ENCODE data around the gene PGM2. TPM values are rescaled to one million over a fixed set of nuclear protein-coding genes. Genes with fewer than 3 reads are reported as not detected.
"Not testable (repeated sequence)": the region's sequence is repeated elsewhere in the genome, so short reads cannot be mapped to it uniquely, and the experiment has no call there.

PGM2 gene
- total and polyA plus RNA-seq, 4 experiments from 2014 or later, result 16.9 to 20.5 (median 19.2) TPM

DNA sequence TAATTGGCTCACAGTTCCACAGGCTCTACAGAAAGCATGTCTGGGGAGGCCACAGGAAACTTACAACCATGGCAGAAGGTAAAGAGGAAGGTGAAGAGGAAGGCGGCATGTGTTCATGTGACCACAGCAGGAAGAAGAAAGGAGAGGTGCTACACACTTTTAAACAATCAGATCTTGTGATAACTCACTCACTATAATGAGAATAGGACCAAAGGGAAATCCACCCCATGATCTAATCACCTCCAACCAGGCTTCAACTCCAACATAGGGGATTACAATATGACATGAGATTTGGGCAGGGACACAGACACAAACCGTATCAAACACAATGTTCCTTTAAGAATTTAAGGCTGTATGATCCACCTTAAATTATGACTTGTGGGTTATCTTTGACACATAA lies 10.5 kb upstream of the PGM2 start:
- H3K4me3 ChIP-seq (ENCODE audit: low read length in 2 of 2), result no peak overlapping the region
- peak; percentile 42 to 56 (median 49) for DNase-seq
- H3K27ac ChIP-seq (ENCODE audit: low read depth, low read length), result no peak overlapping the region
- no peaks in the 10 kb centered on the region for H3K36me3 Mint-ChIP-seq
- CTCF ChIA-PET (ENCODE audit: partially characterized antibody), result no interaction called here
- peaks cover 25% of the 10 kb centered on the region for H3K4me1 ChIP-seq (ENCODE audit: insufficient read depth, low read length)
- peaks cover 13 to 31% (median 21%) of the 10 kb centered on the region in 4 donors for H3K4me1 Mint-ChIP-seq
- peaks cover 0 to 1% of the 10 kb centered on the region in 2 donors for H3K27me3 Mint-ChIP-seq
- H3K9me3 Mint-ChIP-seq, result no peaks in the 10 kb centered on the region
- peak overlapping the region; percentile 75 to 92 (median 86) for H3K27ac Mint-ChIP-seq
- H3K4me3 Mint-ChIP-seq, result peak overlapping the region; percentile 29 to 88 (median 72)
- H3K9me3 ChIP-seq (ENCODE audit: control insufficient read depth in 1 of 2, low read length in 2 of 2), result no peaks in the 10 kb centered on the region
- POLR2A ChIA-PET (ENCODE audit: partially characterized antibody), result no interaction called here
- intact Hi-C loops (cut with micrococcal nuclease), result no loop called here
- no peaks in the 10 kb centered on the region for H3K27me3 ChIP-seq (ENCODE audit: insufficient read depth, low read length)
- no peaks in the 10 kb centered on the region for H3K36me3 ChIP-seq (ENCODE audit: insufficient read depth, low read length)

- H3K27ac ChIP-seq (ENCODE audit: low read depth, low read length), result no peak overlapping the region
- no peak overlapping the region for H3K4me3 ChIP-seq (ENCODE audit: low read length in 2 of 2)
- H3K4me1 Mint-ChIP-seq, result peaks cover 14 to 31% (median 24%) of the 10 kb centered on the region in 4 donors
- peak overlapping the region in 4 of 7 donors; percentile 63 to 90 (median 79) for H3K27ac Mint-ChIP-seq
- POLR2A ChIA-PET (ENCODE audit: partially characterized antibody), result interaction anchor here (0.9 kb wide), 1 partner anchor 10 kb away, joined by 3 read pairs; the partner anchor contains the start of gene PGM2
- CTCF ChIA-PET (ENCODE audit: partially characterized antibody), result no interaction called here
- no peak for DNase-seq
- H3K4me3 Mint-ChIP-seq, result peak overlapping the region in 4 of 8 donors; percentile 51 to 88 (median 79)
- peaks cover 25% of the 10 kb centered on the region for H3K4me1 ChIP-seq (ENCODE audit: insufficient read depth, low read length)
- intact Hi-C loops (cut with micrococcal nuclease), result no loop called here
- no peaks in the 10 kb centered on the region for H3K9me3 Mint-ChIP-seq
- H3K27me3 Mint-ChIP-seq, result peaks cover 0 to 1% of the 10 kb centered on the region in 2 donors
- H3K27me3 ChIP-seq (ENCODE audit: insufficient read depth, low read length), result no peaks in the 10 kb centered on the region
- H3K9me3 ChIP-seq (ENCODE audit: control insufficient read depth in 1 of 2, low read length in 2 of 2), result no peaks in the 10 kb centered on the region
- H3K36me3 ChIP-seq (ENCODE audit: insufficient read depth, low read length), result no peaks in the 10 kb centered on the region
- no peaks in the 10 kb centered on the region for H3K36me3 Mint-ChIP-seq
These were observed 9.8 kb upstream of the PGM2 start for GRCh38 chr4:37816719-37817118.

DNA sequence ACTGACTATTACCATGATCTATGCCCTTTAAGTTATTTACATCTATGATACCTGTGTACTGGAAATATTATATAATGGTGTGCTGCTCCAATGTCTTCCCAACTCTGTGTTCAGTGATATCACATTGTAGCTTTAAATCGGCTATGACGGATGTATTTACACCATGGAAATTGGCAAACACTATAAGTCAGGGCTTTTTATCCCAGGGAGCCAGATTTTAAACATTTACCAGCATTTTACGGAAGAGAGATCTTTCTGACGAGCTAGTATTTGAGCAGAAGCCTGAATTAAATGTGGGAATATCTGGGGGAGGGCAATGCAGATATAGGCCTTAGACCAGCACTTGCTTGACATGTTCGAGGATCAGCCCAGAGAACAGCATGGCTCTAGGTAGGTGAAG lies 7.7 kb upstream of the PGM2 start:
- Histone ChIP-seq H3K27me3 (ENCODE audit: insufficient read depth, low read length) (no peaks in the 10 kb centered on the region), H3K36me3 (ENCODE audit: insufficient read depth, low read length) (no peaks in the 10 kb centered on the region), H3K4me1 (ENCODE audit: insufficient read depth, low read length) (peaks cover 25% of the 10 kb centered on the region), H3K9me3 (ENCODE audit: control insufficient read depth in 1 of 2, low read length in 2 of 2) (no peaks in the 10 kb centered on the region), H3K27ac (ENCODE audit: low read depth, low read length) (no peak overlapping the region), H3K4me3 (ENCODE audit: low read length in 2 of 2) (no peak overlapping the region)
- no peak for DNase-seq
- Mint-ChIP-seq H3K9me3 (no peaks in the 10 kb centered on the region), H3K4me3 (no peak overlapping the region), H3K36me3 (no peaks in the 10 kb centered on the region), H3K27me3 (peaks cover 0 to 1% of the 10 kb centered on the region in 2 donors), H3K4me1 (peaks cover 18 to 38% (median 28%) of the 10 kb centered on the region in 4 donors), H3K27ac (no peak overlapping the region)
- ChIA-PET CTCF (ENCODE audit: partially characterized antibody) (interaction anchor here (1.0 to 1.4 kb wide), 3 partner anchors 10 to 215 kb away, joined by 3 read pairs; no protein-coding TSS in a partner anchor), POLR2A (ENCODE audit: partially characterized antibody) (no interaction called here)
- intact Hi-C loops (cut with micrococcal nuclease), result no loop called here

- H3K9me3 ChIP-seq (ENCODE audit: control insufficient read depth in 1 of 2, low read length in 2 of 2); intact Hi-C loops (cut with micrococcal nuclease); H3K36me3 Mint-ChIP-seq; POLR2A ChIA-PET (ENCODE audit: partially characterized antibody); H3K27ac Mint-ChIP-seq; H3K4me3 ChIP-seq (ENCODE audit: low read length in 2 of 2); H3K4me3 Mint-ChIP-seq; H3K27ac ChIP-seq (ENCODE audit: low read depth, low read length); H3K27me3 Mint-ChIP-seq; H3K9me3 Mint-ChIP-seq; CTCF ChIA-PET (ENCODE audit: partially characterized antibody); H3K36me3 ChIP-seq (ENCODE audit: insufficient read depth, low read length); H3K27me3 ChIP-seq (ENCODE audit: insufficient read depth, low read length): not testable (repeated sequence)
- peaks cover 22% of the 10 kb centered on the region for H3K4me1 ChIP-seq (ENCODE audit: insufficient read depth, low read length)
- peak in 1 of 5 donors; percentile 27 for DNase-seq
- H3K4me1 Mint-ChIP-seq, result peaks cover 21 to 38% (median 28%) of the 10 kb centered on the region in 4 donors
These were observed 6.0 kb upstream of the PGM2 start for GRCh38 chr4:37820458-37820857.

GRCh38 chr4:37821953-37822605 lies 4.4 kb upstream of the PGM2 start:
- H3K36me3 ChIP-seq (ENCODE audit: insufficient read depth, low read length), result no peaks in the 10 kb centered on the region
- no peak for DNase-seq
- intact Hi-C loops (cut with micrococcal nuclease), result no loop called here
- Mint-ChIP-seq H3K36me3 (peaks cover 0 to 8% of the 10 kb centered on the region in 2 donors), H3K4me1 (peaks cover 11 to 36% (median 19%) of the 10 kb centered on the region in 4 donors), H3K27ac (peak overlapping the region in 1 of 7 donors; percentile 30), H3K9me3 (no peaks in the 10 kb centered on the region), H3K27me3 (no peaks in the 10 kb centered on the region), H3K4me3 (peak overlapping the region in 1 of 8 donors; percentile 28)
- no peaks in the 10 kb centered on the region for H3K9me3 ChIP-seq (ENCODE audit: control insufficient read depth in 1 of 2, low read length in 2 of 2)
- peaks cover 8% of the 10 kb centered on the region for H3K4me1 ChIP-seq (ENCODE audit: insufficient read depth, low read length)
- H3K27me3 ChIP-seq (ENCODE audit: insufficient read depth, low read length), result no peaks in the 10 kb centered on the region
- ChIA-PET POLR2A (ENCODE audit: partially characterized antibody) (no interaction called here), CTCF (ENCODE audit: partially characterized antibody) (interaction anchor here (0.7 kb wide), 1 partner anchor 37 kb away, joined by 3 read pairs; no protein-coding TSS in a partner anchor)
- no peak overlapping the region for H3K4me3 ChIP-seq (ENCODE audit: low read length in 2 of 2)
- H3K27ac ChIP-seq (ENCODE audit: low read depth, low read length), result no peak overlapping the region

DNA sequence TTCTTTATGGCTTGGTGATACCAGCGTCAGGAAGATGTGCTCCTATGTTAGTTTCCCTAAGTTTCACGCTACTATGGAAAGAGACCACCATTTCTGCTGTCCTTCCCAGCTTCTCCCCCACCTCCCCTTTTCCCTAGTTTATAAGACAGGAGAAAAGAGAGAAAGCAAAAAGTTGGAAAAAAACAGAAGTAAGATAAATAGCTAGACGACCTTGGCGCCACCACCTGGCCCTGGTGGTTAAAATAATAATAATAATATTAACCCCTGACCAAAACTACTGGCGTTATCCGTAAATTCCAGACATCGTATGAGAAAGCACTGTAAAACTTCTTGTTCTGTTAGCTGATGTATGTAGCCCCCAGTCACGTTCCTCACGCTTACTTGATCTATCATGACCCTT lies 985 bp upstream of the PGM2 start:
- H3K9me3 Mint-ChIP-seq; H3K27me3 Mint-ChIP-seq; intact Hi-C loops (cut with micrococcal nuclease); H3K9me3 ChIP-seq (ENCODE audit: control insufficient read depth in 1 of 2, low read length in 2 of 2); H3K27me3 ChIP-seq (ENCODE audit: insufficient read depth, low read length); DNase-seq; H3K36me3 ChIP-seq (ENCODE audit: insufficient read depth, low read length): not testable (repeated sequence)
- H3K4me3 ChIP-seq (ENCODE audit: low read length in 2 of 2), result peak overlapping the region; percentile 97 to 98
- Mint-ChIP-seq H3K27ac (peak overlapping the region; percentile 66 to 99 (median 96)), H3K4me3 (peak overlapping the region; percentile 93 to 99 (median 97)), H3K36me3 (peaks cover 8 to 28% of the 10 kb centered on the region in 2 donors), H3K4me1 (peaks cover 24 to 52% (median 36%) of the 10 kb centered on the region in 4 donors)
- H3K4me1 ChIP-seq (ENCODE audit: insufficient read depth, low read length), result peaks cover 23% of the 10 kb centered on the region
- ChIA-PET POLR2A (ENCODE audit: partially characterized antibody) (interaction anchor here (1.2 to 4.2 kb wide), 5 partner anchors 11 to 329 kb away, joined by 3 to 39 read pairs (median 5); partner anchors contain the start of gene TBC1D1), CTCF (ENCODE audit: partially characterized antibody) (interaction anchor here (0.7 to 2.0 kb wide), 4 partner anchors 16 to 210 kb away, joined by 3 to 7 read pairs (median 4); no protein-coding TSS in a partner anchor)
- peak overlapping the region; percentile 69 for H3K27ac ChIP-seq (ENCODE audit: low read depth, low read length)

GRCh38 chr4:37825968-37826294 lies 555 bp upstream of the PGM2 start:
- H3K4me1 Mint-ChIP-seq, result peaks cover 24 to 52% (median 36%) of the 10 kb centered on the region in 4 donors
- H3K27ac Mint-ChIP-seq, result peak overlapping the region; percentile 66 to 99 (median 96)
- H3K9me3 Mint-ChIP-seq, result no peaks in the 10 kb centered on the region
- ChIA-PET POLR2A (ENCODE audit: partially characterized antibody) (interaction anchor here (0.7 to 4.2 kb wide), 14 partner anchors 9 to 329 kb away, joined by 3 to 39 read pairs (median 5); partner anchors contain the start of gene TBC1D1), CTCF (ENCODE audit: partially characterized antibody) (interaction anchor here (0.7 to 2.0 kb wide), 8 partner anchors 9 to 209 kb away, joined by 3 to 7 read pairs (median 4); no protein-coding TSS in a partner anchor)
- no peaks in the 10 kb centered on the region for H3K27me3 Mint-ChIP-seq
- Histone ChIP-seq H3K4me1 (ENCODE audit: insufficient read depth, low read length) (peaks cover 23% of the 10 kb centered on the region), H3K36me3 (ENCODE audit: insufficient read depth, low read length) (peaks cover 7% of the 10 kb centered on the region), H3K27ac (ENCODE audit: low read depth, low read length) (peak overlapping the region; percentile 69), H3K4me3 (ENCODE audit: low read length in 2 of 2) (peak overlapping the region; percentile 97 to 98), H3K27me3 (ENCODE audit: insufficient read depth, low read length) (no peaks in the 10 kb centered on the region), H3K9me3 (ENCODE audit: control insufficient read depth in 1 of 2, low read length in 2 of 2) (no peaks in the 10 kb centered on the region)
- H3K4me3 Mint-ChIP-seq, result peak overlapping the region; percentile 93 to 99 (median 97)
- intact Hi-C loops (cut with micrococcal nuclease), result loop anchor here (1.0 to 2.0 kb wide), 4 partner anchors 23 to 151 kb away; partner anchors contain the start of genes RELL1 and TBC1D1
- H3K36me3 Mint-ChIP-seq, result peaks cover 11 to 31% of the 10 kb centered on the region in 2 donors
- peak in 2 of 5 donors; percentile 11 to 33 for DNase-seq

Measured in CD4-positive, alpha-beta memory T cell (primary cell).